MCF 10A (cell line): ENCODE measurements around the gene MAP4K5. TPM values are rescaled to one million over a fixed set of nuclear protein-coding genes. Genes with fewer than 3 reads are reported as not detected.

Source experiments
- BruUV-seq: library from RNA; stranded (reverse); fragments of 400-500 nt; replicated peaks from 2 replicates; lab custom pipeline; 2021; lab: Mats Ljungman, UMichigan
- CTCF ChIA-PET: fragments of 300-600 bp; sonication (Branson Sonifier 250); formaldehyde crosslinking; extraction: SDS; loops from one replicate; lab custom pipeline; 2021; ENCODE audit warnings: antibody characterized with exemption, inconsistent platforms; lab: Yijun Ruan, JAX
- POLR2A ChIA-PET: fragments of 300-600, 350-650 bp; sonication (Branson Sonifier 250); formaldehyde crosslinking; extraction: SDS; loops from one replicate; lab custom pipeline; 2020; ENCODE audit warnings: antibody characterized with exemption, inconsistent platforms; lab: Yijun Ruan, JAX
- DNase-seq: peaks from one replicate; pipeline ENCODE4 v3.0.0-alpha.2; 2018; ENCODE audit not compliant: unreplicated experiment
- H3K27ac Mint-ChIP-seq: one replicate; pipeline ENCODE4 v1.8.0; 2022; ENCODE audit warnings: mild to moderate bottlenecking, low read depth, mixed read lengths; ENCODE audit not compliant: unreplicated experiment
- H3K27me3 Mint-ChIP-seq: one replicate; pipeline ENCODE4 v1.8.0; 2022; ENCODE audit warnings: mixed read lengths; ENCODE audit not compliant: insufficient read depth, unreplicated experiment
- H3K36me3 Mint-ChIP-seq: one replicate; pipeline ENCODE4 v1.8.0; 2022; ENCODE audit warnings: mild to moderate bottlenecking, moderate library complexity, mixed read lengths; ENCODE audit not compliant: insufficient read depth, unreplicated experiment
- H3K4me1 Mint-ChIP-seq: one replicate; pipeline ENCODE4 v1.8.0; 2022; ENCODE audit warnings: mixed read lengths; ENCODE audit not compliant: insufficient read depth, unreplicated experiment
- H3K4me3 Mint-ChIP-seq: one replicate; pipeline ENCODE4 v1.8.0; 2022; ENCODE audit warnings: mild to moderate bottlenecking, moderate library complexity, mixed read lengths; ENCODE audit not compliant: unreplicated experiment
- H3K9me3 Mint-ChIP-seq: one replicate; pipeline ENCODE4 v1.8.0; 2022; ENCODE audit warnings: mixed read lengths; ENCODE audit not compliant: unreplicated experiment
- CTCF ChIP-seq: fragments of 200-600 bp; IDR thresholded peaks from one replicate; pipeline ENCODE4 v1.8.0; 2022; ENCODE audit warnings: antibody characterized with exemption, mild to moderate bottlenecking; ENCODE audit not compliant: unreplicated experiment
- intact Hi-C: fragments of 100-400 bp; cut with micrococcal nuclease; formaldehyde crosslinking; loops from 2 replicates; pipeline ENCODE4 v1.14.1; 2022
- total RNA-seq: library from RNA; stranded (reverse); gene quantifications from 2 replicates; pipeline ENCODE4 v1.2.3, GENCODE V29; 2022

Gene MAP4K5
- total RNA-seq, 1 experiment from 2014 or later, result 45.7 TPM

GRCh38 chr14:50371546-50371945, 160.8 kb downstream of the MAP4K5 start:
- no peak overlapping the region for H3K27ac Mint-ChIP-seq
- ChIA-PET POLR2A (no interaction called here), CTCF (no interaction called here)
- DNase-seq, result no peak
- H3K36me3 Mint-ChIP-seq, result peaks cover 6% of the 10 kb centered on the region
- peaks cover 2% of the 10 kb centered on the region for H3K4me1 Mint-ChIP-seq
- no peaks in the 10 kb centered on the region for H3K9me3 Mint-ChIP-seq
- no peak overlapping the region for H3K4me3 Mint-ChIP-seq
- intact Hi-C loops, result no loop called here
- no TSS peak for BruUV-seq
- no peaks in the 10 kb centered on the region for H3K27me3 Mint-ChIP-seq
- no peak for TF ChIP-seq CTCF

Other genes starting within 250 kb of the MAP4K5 start
- gene L2HGDH, start 220.3 kb downstream of the MAP4K5 start, total RNA-seq, result 7.9 TPM in 2 replicates
- gene DMAC2L, start 220.2 kb downstream of the MAP4K5 start, total RNA-seq, result 16.3 and 17.6 TPM in 2 replicates
- 14.3 and 26.3 TPM in 2 replicates for gene CDKL1, start 135.7 kb downstream of the MAP4K5 start, total RNA-seq
- gene ATL1, start 27.6 kb upstream of the MAP4K5 start, total RNA-seq, result 3.2 and 3.3 TPM in 2 replicates
- 32.5 and 34.7 TPM in 2 replicates for gene SAV1, start 135.7 kb upstream of the MAP4K5 start, total RNA-seq